Activated T-cell treated with anti-CD3 and anti-CD28 coated beads, Interleukin-2, amount 50 U/mL, for 48 hours (primary cell): ENCODE results near the gene B4GALNT3.
A peak's percentile ranks its signal among the peaks of the same experiment; 100 is the strongest.

ENCODE experiments used
- DNase-seq, 2 experiments: peaks; one replicate each; pipeline ENCODE4 v3.0.0-alpha.2; 2020

Gene B4GALNT3

DNA sequence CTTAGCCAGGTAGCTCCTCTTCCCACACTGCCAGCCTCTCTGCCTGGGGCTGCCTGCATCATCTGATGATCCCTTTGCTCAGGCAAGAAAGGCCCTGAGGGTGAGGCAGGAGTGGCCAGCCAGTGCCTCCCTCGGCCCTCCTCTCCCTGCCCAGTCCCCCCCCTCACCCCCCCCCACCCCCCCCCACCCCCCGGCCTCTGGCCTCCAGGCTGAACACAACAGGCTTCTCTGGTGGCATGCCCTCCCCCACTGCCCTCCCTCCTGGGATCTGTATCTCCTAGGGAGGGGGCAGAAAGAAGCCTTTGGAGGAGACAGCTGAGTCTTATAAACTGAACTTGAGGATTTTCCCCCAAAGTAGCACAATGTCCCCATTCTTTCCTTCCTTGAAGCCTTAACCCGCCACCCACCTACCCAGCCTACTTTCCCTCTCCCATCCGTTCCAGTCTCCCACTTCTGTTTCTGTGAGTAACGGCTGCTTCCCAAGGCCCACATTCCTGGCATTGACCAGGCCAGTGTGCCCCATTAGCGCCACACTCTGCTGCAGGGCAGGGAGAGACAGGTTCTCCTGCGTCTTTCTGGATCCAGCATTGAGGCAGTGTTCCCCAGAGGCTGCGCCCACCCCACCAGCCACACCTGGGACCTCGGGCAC is 82.1 kb downstream of the B4GALNT3 start:
- no peak for DNase-seq

- DNase-seq = no peak
These were observed 82.8 kb downstream of the B4GALNT3 start for GRCh38 chr12:542395-543113.

GRCh38 chr12:543114-543451 is 83.3 kb downstream of the B4GALNT3 start:
- no peak for DNase-seq

GRCh38 chr12:544142-544541 is 84.4 kb downstream of the B4GALNT3 start:
- no peak for DNase-seq

- DNase-seq = no peak
These were observed 85.3 kb downstream of the B4GALNT3 start for GRCh38 chr12:544941-545635.

GRCh38 chr12:545835-546234 is 86.1 kb downstream of the B4GALNT3 start:
- DNase-seq = no peak

DNA sequence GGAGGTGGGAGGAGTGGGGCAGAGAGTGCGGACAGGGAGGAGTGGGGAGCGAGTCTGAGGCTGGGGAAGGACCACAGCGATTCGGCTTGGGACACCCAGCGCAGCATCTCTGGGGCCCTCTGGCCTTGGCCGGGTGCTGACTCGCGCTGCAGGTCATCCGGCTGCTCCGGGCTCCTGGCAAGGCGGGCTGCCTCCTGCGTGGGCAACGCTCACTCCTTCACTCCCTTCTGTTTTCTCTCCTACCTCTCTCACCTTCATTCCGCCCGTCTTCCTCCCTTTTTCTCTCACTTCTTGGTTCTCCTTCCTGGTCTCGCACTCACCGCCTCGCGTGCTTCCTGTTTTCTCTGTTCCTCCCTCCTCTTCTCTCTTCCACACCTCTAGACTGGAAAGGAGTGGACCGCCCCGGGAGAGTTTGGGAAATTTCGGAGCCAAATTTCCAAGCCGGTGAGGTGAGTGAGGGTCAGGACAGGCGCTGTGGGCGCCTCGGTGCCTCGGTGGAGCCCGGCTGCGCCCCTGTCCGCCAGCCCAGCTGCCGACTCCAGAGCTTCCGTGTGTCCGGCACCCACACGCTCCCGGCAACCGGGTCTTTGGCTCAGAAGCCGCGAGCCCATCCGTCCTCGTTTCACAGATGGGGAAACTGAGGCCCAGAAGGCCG is 86.7 kb downstream of the B4GALNT3 start:
- no peak for DNase-seq

DNA sequence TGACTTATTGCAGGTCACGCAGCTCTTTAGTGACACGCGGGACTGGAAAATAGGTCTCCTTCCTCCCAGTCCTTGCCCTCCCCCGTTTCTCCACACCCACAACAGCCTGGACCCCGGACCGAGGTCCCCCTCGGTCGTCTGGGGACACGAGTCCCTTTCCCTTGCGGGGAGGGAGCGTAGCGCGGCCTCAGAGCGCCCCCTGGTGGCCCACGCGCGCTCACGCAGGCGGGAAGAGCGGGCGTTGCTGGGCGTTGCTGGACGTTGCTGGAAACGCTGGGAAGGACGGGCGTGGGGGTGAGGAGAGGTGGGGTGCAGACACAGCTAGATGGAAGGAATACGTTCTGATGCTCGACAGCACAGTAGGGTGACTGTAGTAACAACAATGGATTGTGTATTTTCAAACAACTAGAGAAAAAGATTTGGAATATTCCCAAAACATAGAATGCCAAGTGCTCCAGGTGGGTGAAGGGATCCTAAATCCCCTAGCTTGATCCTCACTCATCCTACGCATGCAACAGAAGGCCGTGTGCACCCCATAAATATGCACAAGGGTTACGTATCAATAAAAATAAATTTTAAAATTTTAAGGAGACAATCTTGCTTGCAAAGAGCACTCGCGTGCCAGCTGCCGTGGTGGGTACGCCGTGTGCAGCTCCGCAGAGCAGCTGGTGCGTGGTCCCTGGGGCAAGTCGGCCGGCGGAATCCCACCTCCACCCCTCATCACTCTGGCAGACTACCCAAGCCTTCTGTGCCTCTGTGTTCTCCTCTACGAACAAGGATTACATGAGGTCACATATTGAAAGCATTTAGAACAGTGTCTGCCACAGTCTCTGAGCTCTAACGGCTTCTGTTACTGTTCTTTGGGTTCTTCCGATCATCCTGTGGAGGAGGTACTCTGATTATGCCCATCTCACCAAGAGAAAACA is 87.4 kb downstream of the B4GALNT3 start:
- DNase-seq = peak; percentile 86 to 87

DNA sequence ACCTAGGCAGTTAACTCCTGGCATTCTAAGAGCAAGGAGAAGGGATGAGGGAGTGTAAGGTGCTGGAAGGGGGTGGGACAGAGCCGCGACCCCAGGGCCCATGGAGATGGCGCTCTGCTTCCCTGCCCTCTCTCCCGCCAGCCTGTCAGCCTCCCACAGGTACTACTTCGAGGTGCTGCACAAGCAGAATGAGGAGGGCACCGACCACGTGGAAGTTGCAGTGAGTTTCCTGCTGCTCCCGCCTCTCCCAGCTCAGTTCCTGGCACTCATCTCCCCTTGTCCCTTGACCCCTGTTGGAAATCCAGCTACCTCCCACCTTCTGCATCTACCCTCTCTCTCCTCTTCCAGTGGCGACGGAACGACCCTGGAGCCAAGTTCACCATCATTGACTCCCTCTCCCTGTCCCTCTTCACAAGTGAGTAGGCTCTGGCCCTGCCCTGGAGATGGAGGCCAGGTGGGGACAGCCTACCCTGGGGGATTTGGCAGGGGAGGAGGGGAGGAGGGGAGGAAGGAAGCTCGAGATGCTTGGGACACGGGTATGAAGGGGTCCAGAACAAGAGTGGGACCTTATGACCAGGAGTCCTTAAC is 88.2 kb downstream of the B4GALNT3 start:
- DNase-seq = no peak

DNA sequence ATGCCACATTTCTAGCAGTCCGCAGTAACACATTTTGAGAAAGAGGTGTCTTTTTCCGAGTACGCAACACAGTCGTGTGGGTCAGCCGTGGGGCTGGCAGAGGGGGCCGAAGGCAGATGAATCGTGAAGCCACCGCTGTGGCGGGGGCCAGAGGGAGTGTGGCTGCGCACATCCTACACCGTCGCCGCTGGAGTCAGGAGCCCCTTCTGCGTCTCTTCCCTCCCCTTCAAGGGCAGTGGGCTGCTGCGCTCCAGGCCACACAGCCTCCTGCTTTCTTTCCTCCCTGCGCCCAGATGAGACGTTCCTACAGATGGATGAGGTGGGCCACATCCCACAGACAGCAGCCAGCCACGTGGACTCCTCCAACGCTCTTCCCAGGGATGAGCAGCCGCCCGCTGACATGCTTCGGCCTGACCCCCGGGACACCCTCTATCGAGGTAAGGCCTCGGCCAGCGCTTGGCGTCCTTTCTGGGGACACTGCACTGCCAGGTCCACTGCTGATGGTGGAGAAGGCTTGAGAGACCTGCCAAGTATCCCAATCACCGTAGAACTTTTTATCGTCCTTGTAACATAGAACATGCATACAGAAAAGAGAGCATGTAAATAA is 89.8 kb downstream of the B4GALNT3 start:
- DNase-seq = no peak

DNA sequence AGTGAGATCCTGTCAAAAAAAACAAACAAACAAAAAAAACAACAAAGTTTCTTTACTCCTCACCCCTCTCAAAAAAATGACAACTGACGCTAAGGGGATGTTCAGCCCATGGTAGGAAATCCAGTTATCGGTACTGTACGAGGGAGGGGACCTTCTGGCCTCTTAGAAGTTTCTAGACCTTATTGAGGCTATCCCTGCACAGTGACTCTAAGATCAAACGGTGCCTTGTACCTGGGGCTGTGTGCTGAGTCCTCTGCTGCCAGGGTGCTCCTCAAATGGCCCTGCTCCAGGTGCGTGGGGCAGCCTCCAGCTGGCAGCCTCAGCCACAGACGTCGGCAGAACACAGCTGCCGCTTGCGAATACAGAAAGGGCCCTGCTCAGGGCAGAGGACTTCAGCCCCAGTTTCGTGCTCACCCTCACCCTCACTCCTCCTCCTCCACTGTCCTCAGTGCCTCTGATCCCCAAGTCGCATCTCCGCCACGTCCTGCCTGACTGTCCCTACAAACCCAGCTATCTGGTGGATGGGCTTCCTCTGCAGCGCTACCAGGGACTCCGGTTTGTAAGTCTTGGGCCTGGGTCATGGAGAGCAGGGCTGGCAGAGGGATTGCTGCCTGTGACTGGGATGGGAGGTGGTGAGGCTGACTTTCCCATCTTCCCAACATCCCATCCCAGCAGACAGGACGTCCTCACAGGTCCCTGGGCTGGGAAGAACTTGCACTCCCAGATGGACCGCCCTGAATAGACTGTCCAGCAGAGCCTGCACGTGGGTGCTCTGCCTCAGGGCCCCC is 90.9 kb downstream of the B4GALNT3 start:
- DNase-seq = no peak

GRCh38 chr12:552466-552865 is 92.7 kb downstream of the B4GALNT3 start:
- no peak for DNase-seq

GRCh38 chr12:553216-554000 is 93.7 kb downstream of the B4GALNT3 start:
- DNase-seq = peak; percentile 62 to 68

GRCh38 chr12:554001-554285 is 94.2 kb downstream of the B4GALNT3 start:
- DNase-seq = no peak

GRCh38 chr12:556498-556897 is 96.8 kb downstream of the B4GALNT3 start:
- DNase-seq = no peak

- DNase-seq = no peak
These were observed 98.8 kb downstream of the B4GALNT3 start for GRCh38 chr12:558580-558979.

GRCh38 chr12:559208-559905 is 99.6 kb downstream of the B4GALNT3 start:
- no peak for DNase-seq

GRCh38 chr12:559906-560455 is 100.2 kb downstream of the B4GALNT3 start:
- DNase-seq = no peak

GRCh38 chr12:560691-561390 is 101.1 kb downstream of the B4GALNT3 start:
- no peak for DNase-seq
